ENCODE results near the gene LHX3.

DNA sequence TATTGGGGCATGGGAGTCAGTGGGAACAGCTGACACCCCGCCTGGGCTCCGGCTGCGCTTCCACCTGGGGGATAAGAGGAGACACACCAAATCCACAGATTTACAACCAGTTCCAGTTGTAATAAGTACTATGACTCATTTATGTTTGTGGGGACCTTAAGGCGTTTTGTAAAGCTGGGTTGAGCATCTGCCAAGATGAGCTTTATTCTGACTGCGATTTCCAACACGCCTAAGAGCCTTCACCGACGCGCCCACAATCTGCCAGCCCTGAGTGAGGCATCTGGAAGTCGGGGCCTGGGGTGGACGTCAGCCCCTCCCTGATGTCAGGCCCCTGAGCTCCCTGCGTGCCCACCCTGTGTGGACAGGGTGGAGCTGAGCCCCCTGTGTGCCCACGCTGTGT, 14.3 kb upstream of the LHX3 start:
- TF ChIP-seq, protein P1, sequence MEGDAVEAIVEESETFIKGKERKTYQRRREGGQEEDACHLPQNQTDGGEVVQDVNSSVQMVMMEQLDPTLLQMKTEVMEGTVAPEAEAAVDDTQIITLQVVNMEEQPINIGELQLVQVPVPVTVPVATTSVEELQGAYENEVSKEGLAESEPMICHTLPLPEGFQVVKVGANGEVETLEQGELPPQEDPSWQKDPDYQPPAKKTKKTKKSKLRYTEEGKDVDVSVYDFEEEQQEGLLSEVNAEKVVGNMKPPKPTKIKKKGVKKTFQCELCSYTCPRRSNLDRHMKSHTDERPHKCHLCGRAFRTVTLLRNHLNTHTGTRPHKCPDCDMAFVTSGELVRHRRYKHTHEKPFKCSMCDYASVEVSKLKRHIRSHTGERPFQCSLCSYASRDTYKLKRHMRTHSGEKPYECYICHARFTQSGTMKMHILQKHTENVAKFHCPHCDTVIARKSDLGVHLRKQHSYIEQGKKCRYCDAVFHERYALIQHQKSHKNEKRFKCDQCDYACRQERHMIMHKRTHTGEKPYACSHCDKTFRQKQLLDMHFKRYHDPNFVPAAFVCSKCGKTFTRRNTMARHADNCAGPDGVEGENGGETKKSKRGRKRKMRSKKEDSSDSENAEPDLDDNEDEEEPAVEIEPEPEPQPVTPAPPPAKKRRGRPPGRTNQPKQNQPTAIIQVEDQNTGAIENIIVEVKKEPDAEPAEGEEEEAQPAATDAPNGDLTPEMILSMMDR (IDR thresholded peaks at IDR 0.05), result no peak
- no peak for TF ChIP-seq POLR2A (IDR thresholded peaks at IDR 0.05)
